HepG2 (cell line): Measurements from ENCODE around the gene LZTS2. TPM values are rescaled to one million over a fixed set of nuclear protein-coding genes. Genes with fewer than 3 reads are reported as not detected.
A peak's percentile ranks its signal among the peaks of the same experiment; 100 is the strongest.

Source experiments
- ARID2 ChIP-seq: sonication (generic); formaldehyde crosslinking; IDR thresholded peaks from 2 replicates; pipeline ENCODE4 v1.8.1; 2022; ENCODE audit warnings: mild to moderate bottlenecking, missing genetic modification reagents, borderline replicate concordance
- HDAC6 ChIP-seq: fragments of 200-600 bp; sonication (generic); IDR thresholded peaks from 2 replicates; pipeline ENCODE4 v1.7.0; 2017; ENCODE audit warnings: mild to moderate bottlenecking, antibody characterized with exemption, low read length, low read depth
- ISL2 ChIP-seq: sonication (generic); formaldehyde crosslinking; IDR thresholded peaks from 2 replicates; pipeline ENCODE4 v1.5.0; 2020; ENCODE audit warnings: missing genetic modification reagents
- RBFOX2 ChIP-seq: fragments of 200-400 bp; formaldehyde crosslinking; IDR thresholded peaks from 2 replicates; pipeline ENCODE4 v1.6.1; 2017; ENCODE audit warnings: low read depth, mild to moderate bottlenecking, low read length
- SIN3A ChIP-seq: IDR thresholded peaks from 2 replicates; pipeline ENCODE4 v1.6.1; 2011; ENCODE audit warnings: low read depth, mild to moderate bottlenecking, control low read depth, low read length, borderline replicate concordance
- ZEB1 ChIP-seq: IDR thresholded peaks from 2 replicates; pipeline ENCODE4 v1.6.1; 2012; ENCODE audit warnings: mild to moderate bottlenecking, low read depth, inconsistent platforms; ENCODE audit not compliant: insufficient replicate concordance
- ZFP90 ChIP-seq: sonication (generic); formaldehyde crosslinking; IDR thresholded peaks from 2 replicates; pipeline ENCODE4 v1.8.0; 2022; ENCODE audit warnings: missing genetic modification reagents, mild to moderate bottlenecking, inconsistent platforms, borderline replicate concordance
- ZNF441 ChIP-seq: sonication (generic); formaldehyde crosslinking; IDR thresholded peaks from 2 replicates; pipeline ENCODE4 v1.7.0; 2021; ENCODE audit warnings: missing genetic modification reagents, borderline replicate concordance
- ZNF510 ChIP-seq: sonication (generic); formaldehyde crosslinking; IDR thresholded peaks from 2 replicates; pipeline ENCODE4 v1.4.0; 2020; ENCODE audit warnings: low read depth, mild to moderate bottlenecking, missing genetic modification reagents
- ZNF639 ChIP-seq: conservative IDR thresholded peaks from 2 replicates; pipeline ENCODE4 v1.6.1; 2018; ENCODE audit warnings: missing genetic modification reagents
- ZNF672 ChIP-seq: sonication (generic); formaldehyde crosslinking; IDR thresholded peaks from 2 replicates; pipeline ENCODE4 v1.8.1; 2022; ENCODE audit warnings: missing genetic modification reagents
- ZNF768 ChIP-seq: sonication (generic); formaldehyde crosslinking; IDR thresholded peaks from 2 replicates; pipeline ENCODE4 v1.4.0; 2020; ENCODE audit warnings: missing genetic modification reagents
- polyA plus RNA-seq, 8 experiments: library from polyadenylated mRNA; depleted of rRNA in 3 of 8; stranded (reverse) in 7 of 8; unstranded in 1 of 8; fragments of >200 nt; fragmentation: Illumina TruSeq in 4 of 8; extraction: Trizol in 4 of 8; gene quantifications; 2 replicates each; pipeline versions ENCODE4 v1.2.1 to v1.2.3, GENCODE V29; 2011 to 2016; ENCODE audit warnings: low read depth in 4 of 8, missing spikeins in 1 of 8, mixed read lengths in 1 of 8; ENCODE audit not compliant: insufficient read depth in 1 of 8
- total RNA-seq, 5 experiments: library from RNA; depleted of rRNA; stranded (reverse); fragments of >200 nt; fragmentation: Illumina TruSeq; extraction: Trizol; gene quantifications; 2 replicates each; pipeline ENCODE4 v1.2.3, GENCODE V29; 2016; ENCODE audit warnings: low read depth in 1 of 5
- TF ChIP-seq, protein P1 (sequence below): sonication (generic); formaldehyde crosslinking; IDR thresholded peaks from 2 replicates; pipeline ENCODE4 v1.8.0; 2023; ENCODE audit warnings: mild to moderate bottlenecking, missing genetic modification reagents
- TF ChIP-seq, protein P2 (sequence below): sonication (generic); formaldehyde crosslinking; IDR thresholded peaks from 2 replicates; pipeline ENCODE4 v1.4.0; 2020; ENCODE audit warnings: mild to moderate bottlenecking, missing genetic modification reagents
- TF ChIP-seq, protein P3 (sequence below): sonication (generic); formaldehyde crosslinking; IDR thresholded peaks from 2 replicates; pipeline ENCODE4 v1.4.0; 2020; ENCODE audit warnings: missing genetic modification reagents
- TF ChIP-seq, protein P4 (sequence below): sonication (generic); formaldehyde crosslinking; IDR thresholded peaks from 2 replicates; pipeline ENCODE4 v1.4.0; 2020; ENCODE audit warnings: missing genetic modification reagents

LZTS2 gene
- total and polyA plus RNA-seq, 2 of the 13 experiments (the other 11 are each of a cell fraction or from before 2014, with no cell fraction given), result 43.6 to 65.6 TPM

GRCh38 chr10:100969187-100970075, 30.2 kb upstream of the LZTS2 start, which contains the start of gene SEMA4G (continued):
- no peak for TF ChIP-seq ZNF639 (CRISPR knock-in tag)
- TF ChIP-seq, protein P1, sequence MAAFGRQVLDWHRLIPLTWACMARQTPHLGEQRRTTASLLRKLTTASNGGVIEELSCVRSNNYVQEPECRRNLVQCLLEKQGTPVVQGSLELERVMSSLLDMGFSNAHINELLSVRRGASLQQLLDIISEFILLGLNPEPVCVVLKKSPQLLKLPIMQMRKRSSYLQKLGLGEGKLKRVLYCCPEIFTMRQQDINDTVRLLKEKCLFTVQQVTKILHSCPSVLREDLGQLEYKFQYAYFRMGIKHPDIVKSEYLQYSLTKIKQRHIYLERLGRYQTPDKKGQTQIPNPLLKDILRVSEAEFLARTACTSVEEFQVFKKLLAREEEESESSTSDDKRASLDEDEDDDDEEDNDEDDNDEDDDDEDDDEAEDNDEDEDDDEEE, result peak; percentile 4; the same call in 1 of the 2 replicates
- TF ChIP-seq ZNF441 (CRISPR knock-in tag), result peak; percentile 61; the same call in 1 of the 2 replicates
- TF ChIP-seq ZFP90 (CRISPR knock-in tag), result peak; percentile 67; the same call in 1 of the 2 replicates
- TF ChIP-seq, protein P2, sequence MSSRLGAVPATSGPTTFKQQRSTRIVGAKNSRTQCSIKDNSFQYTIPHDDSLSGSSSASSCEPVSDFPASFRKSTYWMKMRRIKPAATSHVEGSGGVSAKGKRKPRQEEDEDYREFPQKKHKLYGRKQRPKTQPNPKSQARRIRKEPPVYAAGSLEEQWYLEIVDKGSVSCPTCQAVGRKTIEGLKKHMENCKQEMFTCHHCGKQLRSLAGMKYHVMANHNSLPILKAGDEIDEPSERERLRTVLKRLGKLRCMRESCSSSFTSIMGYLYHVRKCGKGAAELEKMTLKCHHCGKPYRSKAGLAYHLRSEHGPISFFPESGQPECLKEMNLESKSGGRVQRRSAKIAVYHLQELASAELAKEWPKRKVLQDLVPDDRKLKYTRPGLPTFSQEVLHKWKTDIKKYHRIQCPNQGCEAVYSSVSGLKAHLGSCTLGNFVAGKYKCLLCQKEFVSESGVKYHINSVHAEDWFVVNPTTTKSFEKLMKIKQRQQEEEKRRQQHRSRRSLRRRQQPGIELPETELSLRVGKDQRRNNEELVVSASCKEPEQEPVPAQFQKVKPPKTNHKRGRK (CRISPR knock-in tag), result no peak
- peak; percentile 12; the same call in 1 of the 2 replicates for TF ChIP-seq ZNF768
- no peak for TF ChIP-seq ZEB1
- TF ChIP-seq, protein P3, sequence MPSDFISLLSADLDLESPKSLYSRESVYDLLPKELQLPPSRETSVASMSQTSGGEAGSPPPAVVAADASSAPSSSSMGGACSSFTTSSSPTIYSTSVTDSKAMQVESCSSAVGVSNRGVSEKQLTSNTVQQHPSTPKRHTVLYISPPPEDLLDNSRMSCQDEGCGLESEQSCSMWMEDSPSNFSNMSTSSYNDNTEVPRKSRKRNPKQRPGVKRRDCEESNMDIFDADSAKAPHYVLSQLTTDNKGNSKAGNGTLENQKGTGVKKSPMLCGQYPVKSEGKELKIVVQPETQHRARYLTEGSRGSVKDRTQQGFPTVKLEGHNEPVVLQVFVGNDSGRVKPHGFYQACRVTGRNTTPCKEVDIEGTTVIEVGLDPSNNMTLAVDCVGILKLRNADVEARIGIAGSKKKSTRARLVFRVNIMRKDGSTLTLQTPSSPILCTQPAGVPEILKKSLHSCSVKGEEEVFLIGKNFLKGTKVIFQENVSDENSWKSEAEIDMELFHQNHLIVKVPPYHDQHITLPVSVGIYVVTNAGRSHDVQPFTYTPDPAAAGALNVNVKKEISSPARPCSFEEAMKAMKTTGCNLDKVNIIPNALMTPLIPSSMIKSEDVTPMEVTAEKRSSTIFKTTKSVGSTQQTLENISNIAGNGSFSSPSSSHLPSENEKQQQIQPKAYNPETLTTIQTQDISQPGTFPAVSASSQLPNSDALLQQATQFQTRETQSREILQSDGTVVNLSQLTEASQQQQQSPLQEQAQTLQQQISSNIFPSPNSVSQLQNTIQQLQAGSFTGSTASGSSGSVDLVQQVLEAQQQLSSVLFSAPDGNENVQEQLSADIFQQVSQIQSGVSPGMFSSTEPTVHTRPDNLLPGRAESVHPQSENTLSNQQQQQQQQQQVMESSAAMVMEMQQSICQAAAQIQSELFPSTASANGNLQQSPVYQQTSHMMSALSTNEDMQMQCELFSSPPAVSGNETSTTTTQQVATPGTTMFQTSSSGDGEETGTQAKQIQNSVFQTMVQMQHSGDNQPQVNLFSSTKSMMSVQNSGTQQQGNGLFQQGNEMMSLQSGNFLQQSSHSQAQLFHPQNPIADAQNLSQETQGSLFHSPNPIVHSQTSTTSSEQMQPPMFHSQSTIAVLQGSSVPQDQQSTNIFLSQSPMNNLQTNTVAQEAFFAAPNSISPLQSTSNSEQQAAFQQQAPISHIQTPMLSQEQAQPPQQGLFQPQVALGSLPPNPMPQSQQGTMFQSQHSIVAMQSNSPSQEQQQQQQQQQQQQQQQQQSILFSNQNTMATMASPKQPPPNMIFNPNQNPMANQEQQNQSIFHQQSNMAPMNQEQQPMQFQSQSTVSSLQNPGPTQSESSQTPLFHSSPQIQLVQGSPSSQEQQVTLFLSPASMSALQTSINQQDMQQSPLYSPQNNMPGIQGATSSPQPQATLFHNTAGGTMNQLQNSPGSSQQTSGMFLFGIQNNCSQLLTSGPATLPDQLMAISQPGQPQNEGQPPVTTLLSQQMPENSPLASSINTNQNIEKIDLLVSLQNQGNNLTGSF (CRISPR knock-in tag), result no peak; the same call in 1 of the 2 replicates
- no peak; the same call in 1 of the 2 replicates for TF ChIP-seq ISL2 (CRISPR knock-in tag)
- TF ChIP-seq ZNF672, result no peak
- peak; percentile 98 for TF ChIP-seq RBFOX2
- peak; percentile 49; the same call in 1 of the 2 replicates for TF ChIP-seq ARID2 (CRISPR knock-in tag)
- TF ChIP-seq HDAC6, result no peak
- TF ChIP-seq, protein P4, sequence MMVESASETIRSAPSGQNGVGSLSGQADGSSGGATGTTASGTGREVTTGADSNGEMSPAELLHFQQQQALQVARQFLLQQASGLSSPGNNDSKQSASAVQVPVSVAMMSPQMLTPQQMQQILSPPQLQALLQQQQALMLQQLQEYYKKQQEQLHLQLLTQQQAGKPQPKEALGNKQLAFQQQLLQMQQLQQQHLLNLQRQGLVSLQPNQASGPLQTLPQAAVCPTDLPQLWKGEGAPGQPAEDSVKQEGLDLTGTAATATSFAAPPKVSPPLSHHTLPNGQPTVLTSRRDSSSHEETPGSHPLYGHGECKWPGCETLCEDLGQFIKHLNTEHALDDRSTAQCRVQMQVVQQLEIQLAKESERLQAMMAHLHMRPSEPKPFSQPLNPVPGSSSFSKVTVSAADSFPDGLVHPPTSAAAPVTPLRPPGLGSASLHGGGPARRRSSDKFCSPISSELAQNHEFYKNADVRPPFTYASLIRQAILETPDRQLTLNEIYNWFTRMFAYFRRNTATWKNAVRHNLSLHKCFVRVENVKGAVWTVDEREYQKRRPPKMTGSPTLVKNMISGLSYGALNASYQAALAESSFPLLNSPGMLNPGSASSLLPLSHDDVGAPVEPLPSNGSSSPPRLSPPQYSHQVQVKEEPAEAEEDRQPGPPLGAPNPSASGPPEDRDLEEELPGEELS, result peak; percentile 57; the same call in 1 of the 2 replicates
- peak; percentile 42; the same call in 1 of the 2 replicates for TF ChIP-seq SIN3A
- TF ChIP-seq ZNF510 (CRISPR knock-in tag), result no peak
